Stimulated activated CD4-positive, alpha-beta T cell treated with anti-CD3 and anti-CD28 coated beads, Interleukin-15, amount 100 ng/mL, for 1 hour (primary cell): ENCODE measurements around the gene SLC45A3.

Source experiments
- DNase-seq, 2 donors: peaks; one replicate each; pipeline ENCODE4 v3.0.0-alpha.2; 2020; ENCODE audit warnings: low read depth in 1 of 2, low spot score in 1 of 2

The SLC45A3 gene

DNA sequence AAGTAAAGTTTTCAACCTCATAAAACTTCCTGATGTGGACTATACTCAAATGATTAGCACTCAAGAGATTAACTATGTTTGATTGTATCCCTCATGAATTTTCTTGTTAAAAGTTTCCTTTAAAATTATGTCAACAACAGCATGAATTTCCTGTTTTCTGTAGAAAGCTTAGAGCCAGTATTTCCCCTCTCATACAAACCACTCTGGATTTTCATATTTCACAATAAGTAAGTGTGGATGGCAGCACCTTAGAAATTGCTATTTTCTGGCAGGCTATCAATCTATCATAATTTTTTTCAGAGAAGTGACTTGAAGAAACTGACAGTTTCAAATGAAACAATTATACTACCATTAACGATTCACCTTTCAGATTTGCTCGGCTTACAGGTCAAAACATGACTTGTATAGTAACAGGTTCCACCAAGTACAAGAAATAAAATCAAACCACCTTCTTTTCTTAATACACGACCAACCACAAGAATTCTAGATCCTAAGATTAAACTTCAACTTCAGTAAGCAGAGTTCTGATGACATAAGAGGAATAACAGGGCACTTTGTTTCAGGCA is 69.3 kb downstream of the SLC45A3 start:
- DNase-seq, result no peak

DNA sequence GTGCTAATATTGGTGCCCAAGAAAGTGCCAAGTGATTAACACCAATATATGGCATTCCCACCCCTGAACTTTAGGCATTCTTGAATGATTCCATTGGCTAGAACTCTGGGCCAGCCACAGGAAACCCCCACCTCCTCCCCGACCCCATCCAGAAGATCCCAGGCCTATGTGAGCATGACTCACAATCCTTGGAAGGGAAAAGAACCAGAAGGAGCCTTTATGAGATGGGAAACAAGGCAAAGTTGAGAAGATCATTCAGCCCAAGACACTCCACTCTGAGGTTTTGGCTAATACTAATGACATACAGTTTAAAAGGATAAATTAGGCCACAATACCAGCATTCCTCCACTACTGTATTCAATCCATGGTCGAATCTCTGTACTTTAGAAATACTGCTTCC is 70.3 kb downstream of the SLC45A3 start:
- DNase-seq, result no peak
